Esophagus muscularis mucosa (tissue), 4 donors: ENCODE results near the gene SHD. TPM values are rescaled to one million over a fixed set of nuclear protein-coding genes. Genes with fewer than 3 reads are reported as not detected.

Source experiments
- DNase-seq: peaks from one replicate; pipeline ENCODE4 v3.0.0-alpha.2; 2017; ENCODE audit errors: extremely low spot score
- H3K27ac ChIP-seq, 4 donors: fragments of 200-600 bp; sonication (generic); replicated peaks in 1 of 4; 1 replicate in 3 of 4; 2 replicates in 1 of 4; pipeline ENCODE4 v1.5.1; 2016 to 2019; ENCODE audit warnings: mild to moderate bottlenecking in 1 of 4
- H3K27me3 ChIP-seq, 4 donors: fragments of 200-600 bp; sonication (generic); one replicate each; pipeline versions ENCODE4 v1.5.1 to v1.6.0; 2016 to 2019
- H3K36me3 ChIP-seq, 4 donors: fragments of 200-600 bp; sonication (generic); one replicate each; pipeline ENCODE4 v1.5.1; 2016 to 2019
- H3K4me1 ChIP-seq, 4 donors: fragments of 200-600 bp; sonication (generic); one replicate each; pipeline ENCODE4 v1.5.1; 2016 to 2019
- H3K4me3 ChIP-seq, 4 donors: fragments of 200-600 bp; sonication (generic); 1 replicate in 2 of 4; 2 replicates in 2 of 4; pipeline ENCODE4 v1.5.1; 2016 to 2019; ENCODE audit warnings: mild to moderate bottlenecking in 4 of 4, moderate library complexity in 1 of 4
- H3K9me3 ChIP-seq, 4 donors: fragments of 200-600 bp; sonication (generic); 1 replicate in 3 of 4; 2 replicates in 1 of 4; pipeline ENCODE4 v1.5.1; 2016 to 2019
- CTCF ChIP-seq, 3 experiments: fragments of 200-600 bp in 2 of 3; fragments of 450-650 bp in 1 of 3; sonication (generic) in 2 of 3; IDR thresholded peaks; one replicate each; pipeline ENCODE4 v1.5.1; 2017 to 2019; ENCODE audit warnings: antibody characterized with exemption in 3 of 3, mild to moderate bottlenecking in 2 of 3, moderate library complexity in 1 of 3
- EP300 ChIP-seq: sonication (generic); formaldehyde crosslinking; IDR thresholded peaks from one replicate; pipeline ENCODE4 v1.6.1; 2017; ENCODE audit warnings: antibody characterized with exemption
- POLR2A ChIP-seq: fragments of 450-650 bp; IDR thresholded peaks from one replicate; pipeline ENCODE4 v1.6.1; 2017; ENCODE audit warnings: antibody characterized with exemption, moderate library complexity, mild to moderate bottlenecking, low read depth
- POLR2AphosphoS5 ChIP-seq, 2 donors: sonication (generic); formaldehyde crosslinking; IDR thresholded peaks; one replicate each; pipeline ENCODE4 v1.6.1; 2017; ENCODE audit warnings: antibody characterized with exemption in 2 of 2
- WGBS: methylation state at CpG from one replicate; pipeline ENCODE4 v1.1.5; 2018; 5-methylcytosine and 5-hydroxymethylcytosine counted together
- intact Hi-C: fragments of 100-400 bp; cut with DNase I; formaldehyde crosslinking; loops from one replicate; pipeline ENCODE4 v1.15.1; 2023
- total RNA-seq, 4 donors: library from RNA; depleted of rRNA; stranded (reverse); fragments of >200 nt; gene quantifications; one replicate each; pipeline versions ENCODE4 v1.1.0 to v1.2.1, GENCODE V29; 2016

The SHD gene
- total RNA-seq, 4 donors from 2014 or later, result not detected

DNA sequence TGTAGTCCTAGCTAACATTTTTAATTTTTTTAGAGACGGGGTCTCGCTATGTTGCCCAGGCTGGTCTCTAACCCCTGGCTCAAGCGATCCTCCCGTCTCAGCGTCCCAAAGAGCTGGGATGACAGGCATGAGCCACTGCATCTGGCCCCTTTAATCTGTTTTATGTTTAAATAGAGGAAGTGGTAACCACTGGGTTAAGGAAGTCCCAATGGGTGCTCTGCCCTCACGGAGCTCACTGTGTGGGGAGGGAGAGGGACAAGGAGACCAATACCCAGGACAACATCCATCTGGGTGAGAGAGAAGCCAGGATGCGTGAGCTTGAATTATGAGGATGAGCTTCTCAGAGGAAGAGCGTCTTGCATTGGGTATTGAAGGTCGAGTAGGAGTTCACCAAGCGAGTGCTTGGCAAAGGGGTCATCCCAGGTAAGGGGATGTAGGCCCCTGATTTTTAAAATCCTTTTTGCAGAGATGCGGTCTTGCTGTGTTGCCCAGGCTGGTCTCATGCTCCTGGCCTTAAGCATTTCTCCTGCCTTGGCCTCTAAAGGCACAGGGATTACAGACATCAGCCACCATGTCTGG, 18.4 kb upstream of the SHD start:
- intact Hi-C loops, result no loop called here
- Histone ChIP-seq H3K4me3 (no peak overlapping the region), H3K4me1 (no peaks in the 10 kb centered on the region), H3K27ac (no peak overlapping the region), H3K27me3 (no peaks in the 10 kb centered on the region), H3K9me3 (peaks cover 0 to 7% (median 5%) of the 10 kb centered on the region in 4 donors), H3K36me3 (peaks cover 76 to 100% (median 95%) of the 10 kb centered on the region in 4 donors)
- 95% methylated on average over 10 of the region's 11 CpGs for WGBS
- TF ChIP-seq POLR2AphosphoS5 (IDR thresholded peaks at IDR 0.05), result no peak
- no peak for TF ChIP-seq EP300
- TF ChIP-seq CTCF (IDR thresholded peaks at IDR 0.05), result no peak
- TF ChIP-seq POLR2A, result no peak
- DNase-seq, result no peak

- Histone ChIP-seq H3K9me3 (no peaks in the 10 kb centered on the region), H3K36me3 (peaks cover 60 to 100% (median 93%) of the 10 kb centered on the region in 4 donors)
- intact Hi-C loops, result loop anchor here (5.0 kb wide), 1 partner anchor 262 kb away; no protein-coding TSS in a partner anchor
These were observed 14.3 kb upstream of the SHD start for GRCh38 chr19:4264812-4265211.

DNA sequence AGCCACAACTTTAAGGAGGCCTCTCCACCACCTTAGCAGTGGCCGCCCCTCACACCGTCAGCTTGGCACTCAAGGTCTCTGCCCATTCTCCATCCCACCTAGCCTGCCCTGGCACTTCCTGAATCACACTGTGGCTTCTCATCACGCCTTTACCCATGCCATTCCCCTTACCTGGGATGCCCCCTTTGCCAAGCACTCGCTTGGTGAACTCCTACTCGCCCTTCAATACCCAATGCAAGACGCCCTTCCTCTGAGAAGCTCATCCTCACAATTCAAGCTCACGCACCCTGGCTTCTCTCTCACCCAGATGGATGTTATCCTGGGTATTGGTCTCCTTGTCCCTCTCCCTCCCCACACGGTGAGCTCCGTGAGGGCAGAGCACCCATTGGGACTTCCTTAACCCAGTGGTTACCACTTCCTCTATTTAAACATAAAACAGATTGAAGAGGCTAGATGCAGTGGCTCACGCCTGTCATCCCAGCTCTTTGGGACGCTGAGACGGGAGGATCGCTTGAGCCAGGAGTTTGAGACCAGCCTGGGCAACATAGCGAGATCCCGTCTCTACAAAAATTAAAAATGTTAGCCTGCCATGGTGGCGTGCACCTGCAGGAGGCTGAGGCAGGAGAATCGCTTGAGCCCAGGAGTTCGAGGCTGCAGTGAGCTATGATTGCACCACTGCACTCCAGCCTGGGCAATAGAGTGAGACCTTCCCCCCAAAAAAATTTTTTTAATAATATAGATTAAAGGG, 12.6 kb upstream of the SHD start:
- no peaks in the 10 kb centered on the region for H3K9me3 ChIP-seq
- H3K4me1 ChIP-seq, result peaks cover 0 to 6% (median 2%) of the 10 kb centered on the region in 4 donors
- no peaks in the 10 kb centered on the region for H3K27me3 ChIP-seq
- H3K36me3 ChIP-seq, result peaks cover 51 to 99% (median 82%) of the 10 kb centered on the region in 4 donors
- DNase-seq, result no peak
- H3K27ac ChIP-seq, result no peak overlapping the region
- intact Hi-C loops, result loop anchor here (2.0 to 5.0 kb wide), 2 partner anchors 86 to 261 kb away; no protein-coding TSS in a partner anchor
- WGBS, result 93% methylated on average over 17 of the region's 18 CpGs
- TF ChIP-seq CTCF (IDR thresholded peaks at IDR 0.05), result no peak
- no peak for TF ChIP-seq EP300
- no peak for TF ChIP-seq POLR2A
- TF ChIP-seq POLR2AphosphoS5 (IDR thresholded peaks at IDR 0.05), result no peak
- no peak overlapping the region for H3K4me3 ChIP-seq

More at GRCh38 chr19:4264812-4265211, 14.3 kb upstream of the SHD start:
- H3K4me3 ChIP-seq, result no peak overlapping the region
- TF ChIP-seq POLR2AphosphoS5 (IDR thresholded peaks at IDR 0.05), result no peak
- H3K27ac ChIP-seq, result no peak overlapping the region
- DNase-seq, result no peak
- 82% methylated on average over 4 of the region's 4 CpGs for WGBS
- H3K4me1 ChIP-seq, result peaks cover 0 to 6% (median 2%) of the 10 kb centered on the region in 4 donors
- H3K27me3 ChIP-seq, result no peaks in the 10 kb centered on the region

DNA sequence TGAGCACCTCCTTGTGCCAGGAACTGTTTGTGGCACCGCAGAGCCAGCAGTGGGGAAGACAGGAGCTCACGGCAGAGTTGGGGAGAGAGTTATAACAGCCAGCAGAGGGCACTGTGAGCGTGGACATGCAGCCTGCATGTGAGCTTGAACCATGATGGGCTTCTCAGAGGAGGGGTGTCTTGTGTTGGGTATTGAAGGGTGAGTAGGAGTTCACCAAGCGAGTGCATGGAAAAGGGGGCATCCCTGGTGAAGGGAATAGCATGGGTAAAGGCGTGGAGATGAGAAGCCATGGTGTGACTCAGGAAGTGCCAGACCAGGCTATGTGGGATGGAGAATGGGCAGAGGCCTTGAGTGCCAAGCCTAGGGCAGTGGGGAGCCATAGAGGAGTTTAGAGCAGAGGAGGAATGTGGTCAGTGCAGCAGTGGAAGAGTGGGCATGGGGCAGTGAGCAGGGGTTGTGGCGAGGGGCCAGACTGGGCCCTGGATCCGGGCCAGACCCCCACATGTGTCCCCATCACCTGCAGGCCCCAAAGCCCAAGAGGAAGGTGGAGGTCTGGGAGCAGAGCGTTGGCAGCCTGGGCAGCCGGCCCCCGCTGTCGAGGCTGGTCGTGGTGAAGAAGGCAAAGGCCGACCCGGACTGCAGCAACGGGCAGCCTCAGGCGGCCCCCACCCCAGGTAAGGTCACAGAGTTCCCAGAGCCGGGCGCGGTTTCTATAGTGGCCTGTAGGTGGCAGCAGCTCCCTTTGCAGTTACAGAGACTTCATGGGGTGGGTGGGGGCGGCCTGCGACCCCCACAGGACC, 11.8 kb upstream of the SHD start:
- intact Hi-C loops, result loop anchor here (2.0 to 5.0 kb wide), 2 partner anchors 86 to 260 kb away; no protein-coding TSS in a partner anchor

More for the DNA sequence above, 11.8 kb upstream of the SHD start:
- peaks cover 42 to 99% (median 78%) of the 10 kb centered on the region in 4 donors for H3K36me3 ChIP-seq
- TF ChIP-seq CTCF (IDR thresholded peaks at IDR 0.05) (peak; percentile 76 to 86 (median 83)), POLR2A (no peak)
- H3K4me1 ChIP-seq, result peaks cover 0 to 6% (median 2%) of the 10 kb centered on the region in 4 donors
- no peaks in the 10 kb centered on the region for H3K9me3 ChIP-seq
- no peak overlapping the region for H3K27ac ChIP-seq
- 50% methylated on average over 20 of the region's 21 CpGs for WGBS
- H3K4me3 ChIP-seq, result no peak overlapping the region
- DNase-seq, result no peak
- no peaks in the 10 kb centered on the region for H3K27me3 ChIP-seq
